Stomach (tissue), 4 donors: ENCODE measurements around the gene ZNF689.
"Not testable (repeated sequence)": the region's sequence is repeated elsewhere in the genome, so short reads cannot be mapped to it uniquely, and the experiment has no call there.

Source experiments
- EP300 ChIP-seq: sonication (generic); formaldehyde crosslinking; IDR thresholded peaks from one replicate; pipeline ENCODE4 v1.6.1; 2017; ENCODE audit warnings: antibody characterized with exemption
- POLR2A ChIP-seq, 4 donors: fragments of 450-650 bp; IDR thresholded peaks; one replicate each; pipeline ENCODE4 v1.6.1; 2016; ENCODE audit warnings: antibody characterized with exemption in 4 of 4, control low read depth in 2 of 4, mild to moderate bottlenecking in 1 of 4, moderate library complexity in 1 of 4
- POLR2AphosphoS5 ChIP-seq, 3 donors: sonication (generic); formaldehyde crosslinking; IDR thresholded peaks; one replicate each; pipeline ENCODE4 v1.6.1; 2016; ENCODE audit warnings: antibody characterized with exemption in 3 of 3
- TF ChIP-seq, protein P1 (sequence below), 7 experiments: fragments of 450-650 bp in 4 of 7; fragments of 200-600 bp in 3 of 7; sonication (generic) in 3 of 7; IDR thresholded peaks; one replicate each; pipeline ENCODE4 v1.5.1; 2016 to 2019; ENCODE audit warnings: antibody characterized with exemption in 7 of 7, control low read depth in 2 of 7, mild to moderate bottlenecking in 1 of 7

DNA sequence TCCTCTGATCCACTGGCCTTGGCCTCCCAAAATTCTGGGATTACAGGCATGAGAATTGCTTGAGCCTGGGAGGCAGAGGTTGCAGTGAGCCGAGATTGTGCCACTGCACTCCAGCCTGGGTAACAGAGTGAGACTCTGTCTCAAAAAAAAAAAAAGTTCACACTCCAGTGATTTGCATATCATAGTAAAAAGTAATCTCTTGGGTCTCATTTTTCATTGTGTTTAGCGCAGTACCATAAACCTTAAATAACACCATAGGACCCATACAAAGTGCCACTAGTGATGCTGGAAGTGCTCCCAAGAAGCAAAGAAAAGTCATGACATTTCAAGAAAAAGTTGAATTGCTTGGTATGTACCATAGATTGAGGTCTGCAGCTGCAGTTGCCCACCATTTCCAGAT, 20.6 kb downstream of the ZNF689 start:
- TF ChIP-seq EP300; POLR2A (IDR thresholded peaks at IDR 0.05); POLR2AphosphoS5 (IDR thresholded peaks at IDR 0.05): not testable (repeated sequence)
- TF ChIP-seq, protein P1, sequence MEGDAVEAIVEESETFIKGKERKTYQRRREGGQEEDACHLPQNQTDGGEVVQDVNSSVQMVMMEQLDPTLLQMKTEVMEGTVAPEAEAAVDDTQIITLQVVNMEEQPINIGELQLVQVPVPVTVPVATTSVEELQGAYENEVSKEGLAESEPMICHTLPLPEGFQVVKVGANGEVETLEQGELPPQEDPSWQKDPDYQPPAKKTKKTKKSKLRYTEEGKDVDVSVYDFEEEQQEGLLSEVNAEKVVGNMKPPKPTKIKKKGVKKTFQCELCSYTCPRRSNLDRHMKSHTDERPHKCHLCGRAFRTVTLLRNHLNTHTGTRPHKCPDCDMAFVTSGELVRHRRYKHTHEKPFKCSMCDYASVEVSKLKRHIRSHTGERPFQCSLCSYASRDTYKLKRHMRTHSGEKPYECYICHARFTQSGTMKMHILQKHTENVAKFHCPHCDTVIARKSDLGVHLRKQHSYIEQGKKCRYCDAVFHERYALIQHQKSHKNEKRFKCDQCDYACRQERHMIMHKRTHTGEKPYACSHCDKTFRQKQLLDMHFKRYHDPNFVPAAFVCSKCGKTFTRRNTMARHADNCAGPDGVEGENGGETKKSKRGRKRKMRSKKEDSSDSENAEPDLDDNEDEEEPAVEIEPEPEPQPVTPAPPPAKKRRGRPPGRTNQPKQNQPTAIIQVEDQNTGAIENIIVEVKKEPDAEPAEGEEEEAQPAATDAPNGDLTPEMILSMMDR (IDR thresholded peaks at IDR 0.05), result not testable (repeated sequence)
